ENCODE results near the gene FGF12.

- TF ChIP-seq CTCF (IDR thresholded peaks at IDR 0.05; ENCODE audit: low read length) (no peak), EZH2 (IDR thresholded peaks at IDR 0.05; ENCODE audit: borderline replicate concordance, low read length) (no peak)
Observed at GRCh38 chr3:192608726-192609600, 118.4 kb downstream of the FGF12 start.
